ENCODE results near the gene SCGB1C1.

DNA sequence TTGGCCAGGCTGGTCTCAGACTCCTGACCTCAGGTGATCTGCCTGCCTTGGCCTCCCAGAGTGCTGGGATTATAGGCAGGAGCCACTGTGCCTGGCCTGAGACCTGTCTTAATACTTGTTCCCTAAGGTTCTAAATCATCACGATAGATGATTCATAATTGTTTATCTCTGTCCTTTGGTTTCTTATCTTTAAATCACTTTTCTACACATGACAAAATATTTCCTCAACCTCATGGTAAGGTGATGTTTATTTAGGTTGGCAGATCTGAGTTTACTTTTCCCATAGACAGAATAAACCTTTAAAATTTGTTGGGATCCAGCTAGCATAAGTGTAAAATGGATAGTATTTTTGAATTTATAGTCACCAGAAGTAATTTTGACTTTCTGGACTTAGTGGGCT, 47.4 kb downstream of the SCGB1C1 start:
- TF ChIP-seq, protein P1, sequence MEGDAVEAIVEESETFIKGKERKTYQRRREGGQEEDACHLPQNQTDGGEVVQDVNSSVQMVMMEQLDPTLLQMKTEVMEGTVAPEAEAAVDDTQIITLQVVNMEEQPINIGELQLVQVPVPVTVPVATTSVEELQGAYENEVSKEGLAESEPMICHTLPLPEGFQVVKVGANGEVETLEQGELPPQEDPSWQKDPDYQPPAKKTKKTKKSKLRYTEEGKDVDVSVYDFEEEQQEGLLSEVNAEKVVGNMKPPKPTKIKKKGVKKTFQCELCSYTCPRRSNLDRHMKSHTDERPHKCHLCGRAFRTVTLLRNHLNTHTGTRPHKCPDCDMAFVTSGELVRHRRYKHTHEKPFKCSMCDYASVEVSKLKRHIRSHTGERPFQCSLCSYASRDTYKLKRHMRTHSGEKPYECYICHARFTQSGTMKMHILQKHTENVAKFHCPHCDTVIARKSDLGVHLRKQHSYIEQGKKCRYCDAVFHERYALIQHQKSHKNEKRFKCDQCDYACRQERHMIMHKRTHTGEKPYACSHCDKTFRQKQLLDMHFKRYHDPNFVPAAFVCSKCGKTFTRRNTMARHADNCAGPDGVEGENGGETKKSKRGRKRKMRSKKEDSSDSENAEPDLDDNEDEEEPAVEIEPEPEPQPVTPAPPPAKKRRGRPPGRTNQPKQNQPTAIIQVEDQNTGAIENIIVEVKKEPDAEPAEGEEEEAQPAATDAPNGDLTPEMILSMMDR (IDR thresholded peaks at IDR 0.05; ENCODE audit: low read length) = no peak
- TF ChIP-seq EZH2 (IDR thresholded peaks at IDR 0.05; ENCODE audit: borderline replicate concordance, low read length) = no peak

All from OCI-LY1 (cell line).